ENCODE results near the gene RXFP1.

DNA sequence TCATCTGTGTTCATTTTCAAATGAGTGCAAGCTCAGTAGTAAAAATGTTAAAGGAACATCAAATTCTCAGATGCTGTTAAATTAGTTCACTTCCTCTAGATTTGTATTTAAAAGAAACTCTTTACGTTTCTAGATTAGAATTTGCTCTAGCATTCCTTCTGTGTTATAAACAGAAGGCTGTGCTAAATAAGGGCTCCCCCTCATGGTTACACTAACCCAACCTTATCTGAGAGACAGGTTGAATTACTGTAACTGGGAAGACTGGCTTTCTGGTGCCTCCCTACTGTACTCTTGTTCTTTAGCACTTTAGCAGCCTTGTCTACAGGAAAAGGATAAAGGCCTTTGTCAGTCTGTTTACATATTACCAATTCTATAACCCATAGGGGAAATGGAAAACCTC, 56.8 kb downstream of the RXFP1 start:
- TF ChIP-seq, protein P1, sequence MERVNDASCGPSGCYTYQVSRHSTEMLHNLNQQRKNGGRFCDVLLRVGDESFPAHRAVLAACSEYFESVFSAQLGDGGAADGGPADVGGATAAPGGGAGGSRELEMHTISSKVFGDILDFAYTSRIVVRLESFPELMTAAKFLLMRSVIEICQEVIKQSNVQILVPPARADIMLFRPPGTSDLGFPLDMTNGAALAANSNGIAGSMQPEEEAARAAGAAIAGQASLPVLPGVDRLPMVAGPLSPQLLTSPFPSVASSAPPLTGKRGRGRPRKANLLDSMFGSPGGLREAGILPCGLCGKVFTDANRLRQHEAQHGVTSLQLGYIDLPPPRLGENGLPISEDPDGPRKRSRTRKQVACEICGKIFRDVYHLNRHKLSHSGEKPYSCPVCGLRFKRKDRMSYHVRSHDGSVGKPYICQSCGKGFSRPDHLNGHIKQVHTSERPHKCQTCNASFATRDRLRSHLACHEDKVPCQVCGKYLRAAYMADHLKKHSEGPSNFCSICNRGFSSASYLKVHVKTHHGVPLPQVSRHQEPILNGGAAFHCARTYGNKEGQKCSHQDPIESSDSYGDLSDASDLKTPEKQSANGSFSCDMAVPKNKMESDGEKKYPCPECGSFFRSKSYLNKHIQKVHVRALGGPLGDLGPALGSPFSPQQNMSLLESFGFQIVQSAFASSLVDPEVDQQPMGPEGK (CRISPR knock-in tag; IDR thresholded peaks at IDR 0.05; ENCODE audit: borderline replicate concordance): no peak
- TF ChIP-seq ZNF70 (CRISPR knock-in tag; IDR thresholded peaks at IDR 0.05) (no peak), ZNF8 (CRISPR knock-in tag; IDR thresholded peaks at IDR 0.05) (no peak), BACH2 (CRISPR knock-in tag; IDR thresholded peaks at IDR 0.05; ENCODE audit: borderline replicate concordance) (no peak), ISL1 (CRISPR knock-in tag; IDR thresholded peaks at IDR 0.05) (no peak), ZFP30 (CRISPR knock-in tag; IDR thresholded peaks at IDR 0.05) (no peak)
- TF ChIP-seq, protein P2, sequence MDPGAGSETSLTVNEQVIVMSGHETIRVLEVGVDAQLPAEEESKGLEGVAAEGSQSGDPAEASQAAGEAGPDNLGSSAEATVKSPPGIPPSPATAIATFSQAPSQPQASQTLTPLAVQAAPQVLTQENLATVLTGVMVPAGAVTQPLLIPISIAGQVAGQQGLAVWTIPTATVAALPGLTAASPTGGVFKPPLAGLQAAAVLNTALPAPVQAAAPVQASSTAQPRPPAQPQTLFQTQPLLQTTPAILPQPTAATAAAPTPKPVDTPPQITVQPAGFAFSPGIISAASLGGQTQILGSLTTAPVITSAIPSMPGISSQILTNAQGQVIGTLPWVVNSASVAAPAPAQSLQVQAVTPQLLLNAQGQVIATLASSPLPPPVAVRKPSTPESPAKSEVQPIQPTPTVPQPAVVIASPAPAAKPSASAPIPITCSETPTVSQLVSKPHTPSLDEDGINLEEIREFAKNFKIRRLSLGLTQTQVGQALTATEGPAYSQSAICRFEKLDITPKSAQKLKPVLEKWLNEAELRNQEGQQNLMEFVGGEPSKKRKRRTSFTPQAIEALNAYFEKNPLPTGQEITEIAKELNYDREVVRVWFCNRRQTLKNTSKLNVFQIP (CRISPR knock-in tag; IDR thresholded peaks at IDR 0.05; ENCODE audit: borderline replicate concordance, low read depth): no peak
- TF ChIP-seq, protein P3, sequence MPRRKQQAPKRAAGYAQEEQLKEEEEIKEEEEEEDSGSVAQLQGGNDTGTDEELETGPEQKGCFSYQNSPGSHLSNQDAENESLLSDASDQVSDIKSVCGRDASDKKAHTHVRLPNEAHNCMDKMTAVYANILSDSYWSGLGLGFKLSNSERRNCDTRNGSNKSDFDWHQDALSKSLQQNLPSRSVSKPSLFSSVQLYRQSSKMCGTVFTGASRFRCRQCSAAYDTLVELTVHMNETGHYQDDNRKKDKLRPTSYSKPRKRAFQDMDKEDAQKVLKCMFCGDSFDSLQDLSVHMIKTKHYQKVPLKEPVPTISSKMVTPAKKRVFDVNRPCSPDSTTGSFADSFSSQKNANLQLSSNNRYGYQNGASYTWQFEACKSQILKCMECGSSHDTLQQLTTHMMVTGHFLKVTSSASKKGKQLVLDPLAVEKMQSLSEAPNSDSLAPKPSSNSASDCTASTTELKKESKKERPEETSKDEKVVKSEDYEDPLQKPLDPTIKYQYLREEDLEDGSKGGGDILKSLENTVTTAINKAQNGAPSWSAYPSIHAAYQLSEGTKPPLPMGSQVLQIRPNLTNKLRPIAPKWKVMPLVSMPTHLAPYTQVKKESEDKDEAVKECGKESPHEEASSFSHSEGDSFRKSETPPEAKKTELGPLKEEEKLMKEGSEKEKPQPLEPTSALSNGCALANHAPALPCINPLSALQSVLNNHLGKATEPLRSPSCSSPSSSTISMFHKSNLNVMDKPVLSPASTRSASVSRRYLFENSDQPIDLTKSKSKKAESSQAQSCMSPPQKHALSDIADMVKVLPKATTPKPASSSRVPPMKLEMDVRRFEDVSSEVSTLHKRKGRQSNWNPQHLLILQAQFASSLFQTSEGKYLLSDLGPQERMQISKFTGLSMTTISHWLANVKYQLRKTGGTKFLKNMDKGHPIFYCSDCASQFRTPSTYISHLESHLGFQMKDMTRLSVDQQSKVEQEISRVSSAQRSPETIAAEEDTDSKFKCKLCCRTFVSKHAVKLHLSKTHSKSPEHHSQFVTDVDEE (CRISPR knock-in tag; IDR thresholded peaks at IDR 0.05): no peak

Measured in SK-N-SH treated with all-trans-retinoic acid at 6 μM for 48 hours (cell line).